ENCODE data around the gene SMCO2.

SMCO2 gene

DNA sequence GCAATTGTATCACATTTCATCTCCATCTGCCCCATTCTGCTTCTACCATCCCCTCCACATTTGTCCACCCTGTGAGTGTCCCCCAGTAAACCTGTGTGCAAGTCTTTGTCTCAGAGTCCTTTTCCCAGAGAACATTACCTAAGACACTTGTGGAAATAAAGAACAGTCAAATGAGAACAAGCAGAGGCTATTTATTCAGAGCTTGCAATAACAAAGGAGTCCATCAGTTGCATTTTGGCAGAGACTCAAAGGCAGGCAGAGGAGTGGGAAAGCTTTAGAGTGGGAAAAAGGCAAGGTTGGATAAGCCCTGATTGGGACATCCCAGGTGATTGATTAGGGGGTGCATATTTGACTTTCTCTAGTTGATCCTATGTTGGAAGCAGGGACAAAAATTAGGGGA lies 59.2 kb downstream of the SMCO2 start:
- no peak overlapping the region for H3K9ac ChIP-seq (ENCODE audit: low read length)
- H3K9me3 ChIP-seq (ENCODE audit: control insufficient read depth, low read length) = peaks cover 4% of the 10 kb centered on the region
- no peaks in the 10 kb centered on the region for H3K36me3 ChIP-seq (ENCODE audit: control insufficient read depth, insufficient read depth, low read length)
- H3K4me1 ChIP-seq (ENCODE audit: control insufficient read depth, insufficient read depth, low read length) = no peaks in the 10 kb centered on the region
- H3K27me3 ChIP-seq (ENCODE audit: control insufficient read depth, insufficient read depth, low read length) = no peaks in the 10 kb centered on the region
- no peak overlapping the region for H3K4me3 ChIP-seq (ENCODE audit: low read length)

DNA sequence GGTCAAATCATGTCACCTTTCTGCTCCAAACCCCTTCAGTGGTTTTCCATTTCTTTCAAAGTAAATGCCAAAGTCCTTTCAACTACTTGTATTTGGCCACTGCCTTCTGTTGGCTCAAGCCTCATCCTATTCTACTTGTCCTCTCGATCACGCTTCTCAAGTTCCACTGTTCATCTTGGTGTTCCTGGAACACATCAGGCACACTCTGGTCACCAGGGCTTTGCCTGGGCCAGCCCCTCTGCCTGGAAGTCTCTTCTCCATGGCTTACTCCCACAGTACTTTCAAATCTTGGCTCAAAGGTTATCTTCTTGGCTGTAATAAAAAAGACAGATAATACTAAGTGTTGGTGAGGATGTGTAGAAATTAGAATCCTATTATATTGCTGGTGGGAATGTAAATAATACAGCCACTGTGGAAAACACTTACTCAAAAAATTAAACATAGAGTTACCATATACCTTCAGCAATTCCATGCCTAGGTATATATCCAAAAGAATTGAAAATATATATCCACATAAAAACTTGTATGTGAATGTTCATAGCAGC lies 60.2 kb downstream of the SMCO2 start:
- no peaks in the 10 kb centered on the region for H3K36me3 ChIP-seq (ENCODE audit: control insufficient read depth, insufficient read depth, low read length)
- H3K9me3 ChIP-seq (ENCODE audit: control insufficient read depth, low read length) = peaks cover 4% of the 10 kb centered on the region
- no peak overlapping the region for H3K9ac ChIP-seq (ENCODE audit: low read length)
- no peaks in the 10 kb centered on the region for H3K27me3 ChIP-seq (ENCODE audit: control insufficient read depth, insufficient read depth, low read length)
- H3K4me3 ChIP-seq (ENCODE audit: low read length) = no peak overlapping the region
- H3K4me1 ChIP-seq (ENCODE audit: control insufficient read depth, insufficient read depth, low read length) = peaks cover 6% of the 10 kb centered on the region

DNA sequence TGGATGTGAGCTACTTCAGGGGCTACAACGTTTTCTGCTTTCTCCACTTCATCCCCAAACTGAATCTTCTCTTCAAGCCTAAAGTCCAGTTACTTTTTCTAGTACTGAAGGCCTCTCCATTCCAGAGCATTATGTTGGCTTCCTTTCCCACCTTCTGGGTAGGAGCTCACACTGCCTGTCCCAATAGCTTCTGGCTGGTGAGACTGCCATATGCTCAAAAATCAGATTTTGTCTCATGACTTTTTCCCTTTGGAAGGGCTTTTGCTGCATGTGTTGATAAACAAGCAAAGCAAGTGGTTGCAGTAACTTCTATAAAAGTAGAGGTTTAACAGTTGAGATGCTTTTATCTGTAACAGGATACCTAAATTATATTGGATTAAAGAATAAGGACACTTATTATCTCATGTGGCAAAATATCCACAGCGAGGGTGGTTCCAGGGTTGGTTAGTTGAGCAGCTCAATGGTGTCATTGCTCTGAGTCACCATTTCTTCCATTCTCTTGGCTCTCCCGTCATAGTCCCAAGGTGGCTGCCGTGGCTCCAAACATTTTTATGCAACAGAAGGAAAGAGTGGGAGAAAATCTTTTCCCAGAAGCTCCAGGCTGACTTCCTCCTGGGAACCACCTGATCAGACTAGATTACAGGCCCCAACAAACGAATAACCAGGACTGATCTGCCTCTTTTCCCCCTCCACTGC lies 62.3 kb downstream of the SMCO2 start:
- Histone ChIP-seq H3K4me1 (ENCODE audit: control insufficient read depth, insufficient read depth, low read length) (peaks cover 7% of the 10 kb centered on the region), H3K27me3 (ENCODE audit: control insufficient read depth, insufficient read depth, low read length) (no peaks in the 10 kb centered on the region), H3K36me3 (ENCODE audit: control insufficient read depth, insufficient read depth, low read length) (no peaks in the 10 kb centered on the region), H3K4me3 (ENCODE audit: low read length) (no peak overlapping the region), H3K9me3 (ENCODE audit: control insufficient read depth, low read length) (peaks cover 4% of the 10 kb centered on the region), H3K9ac (ENCODE audit: low read length) (no peak overlapping the region)

DNA sequence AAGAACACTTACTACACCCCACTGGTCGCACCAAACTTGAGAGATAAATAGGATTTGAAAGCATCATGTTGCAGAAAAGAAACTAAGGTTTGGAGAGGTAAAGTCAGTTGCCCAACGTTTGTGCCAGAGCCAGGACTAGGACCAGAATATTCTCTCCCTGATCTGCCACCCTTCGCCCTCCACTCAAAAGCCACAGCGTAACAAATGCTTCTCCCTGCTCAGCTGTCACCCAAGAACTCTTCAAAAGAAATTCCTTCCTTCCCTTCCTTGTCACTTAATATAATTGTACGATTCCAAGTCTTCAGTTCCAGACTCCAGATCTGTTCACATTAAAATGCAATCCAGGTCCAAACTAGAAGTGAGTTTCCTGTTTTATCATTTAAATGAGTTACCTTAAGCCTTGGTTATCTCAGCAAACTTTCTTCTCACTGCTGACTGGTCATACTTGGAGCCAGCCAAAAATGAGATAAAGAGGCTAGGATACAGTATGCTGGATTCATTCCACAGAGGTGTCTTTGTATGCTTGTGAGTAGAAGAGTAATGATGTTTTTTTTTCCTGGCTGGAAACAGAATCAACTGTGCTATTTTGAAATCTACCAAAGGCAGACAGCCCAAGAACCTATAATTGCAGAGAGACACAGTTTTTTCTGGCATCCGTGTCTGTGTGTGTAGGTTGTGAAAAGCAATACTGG lies 64.6 kb downstream of the SMCO2 start:
- no peak overlapping the region for H3K9ac ChIP-seq (ENCODE audit: low read length)
- H3K27me3 ChIP-seq (ENCODE audit: control insufficient read depth, insufficient read depth, low read length) = no peaks in the 10 kb centered on the region
- no peaks in the 10 kb centered on the region for H3K36me3 ChIP-seq (ENCODE audit: control insufficient read depth, insufficient read depth, low read length)
- H3K9me3 ChIP-seq (ENCODE audit: control insufficient read depth, low read length) = no peaks in the 10 kb centered on the region
- peaks cover 7% of the 10 kb centered on the region for H3K4me1 ChIP-seq (ENCODE audit: control insufficient read depth, insufficient read depth, low read length)
- no peak overlapping the region for H3K4me3 ChIP-seq (ENCODE audit: low read length)

DNA sequence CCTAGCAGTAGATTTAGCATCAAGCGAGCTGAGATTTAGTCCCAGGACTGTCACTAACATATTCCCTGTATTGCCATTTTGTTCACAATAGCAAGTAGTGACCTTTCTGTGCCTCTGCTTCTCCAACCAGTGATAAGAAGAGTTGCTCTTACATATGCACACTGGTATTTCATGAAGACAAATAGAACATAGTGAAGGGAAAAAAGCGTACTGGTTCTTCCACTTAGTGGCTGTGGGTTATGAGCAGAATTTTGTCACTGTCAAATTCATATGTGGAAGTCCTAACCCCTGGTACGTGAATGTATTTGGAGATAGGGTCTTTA lies 65.1 kb downstream of the SMCO2 start:
- peaks cover 7% of the 10 kb centered on the region for H3K4me1 ChIP-seq (ENCODE audit: control insufficient read depth, insufficient read depth, low read length)
- no peak overlapping the region for H3K4me3 ChIP-seq (ENCODE audit: low read length)
- H3K9ac ChIP-seq (ENCODE audit: low read length) = no peak overlapping the region
- H3K27me3 ChIP-seq (ENCODE audit: control insufficient read depth, insufficient read depth, low read length) = no peaks in the 10 kb centered on the region
- no peaks in the 10 kb centered on the region for H3K36me3 ChIP-seq (ENCODE audit: control insufficient read depth, insufficient read depth, low read length)
- H3K9me3 ChIP-seq (ENCODE audit: control insufficient read depth, low read length) = no peaks in the 10 kb centered on the region

DNA sequence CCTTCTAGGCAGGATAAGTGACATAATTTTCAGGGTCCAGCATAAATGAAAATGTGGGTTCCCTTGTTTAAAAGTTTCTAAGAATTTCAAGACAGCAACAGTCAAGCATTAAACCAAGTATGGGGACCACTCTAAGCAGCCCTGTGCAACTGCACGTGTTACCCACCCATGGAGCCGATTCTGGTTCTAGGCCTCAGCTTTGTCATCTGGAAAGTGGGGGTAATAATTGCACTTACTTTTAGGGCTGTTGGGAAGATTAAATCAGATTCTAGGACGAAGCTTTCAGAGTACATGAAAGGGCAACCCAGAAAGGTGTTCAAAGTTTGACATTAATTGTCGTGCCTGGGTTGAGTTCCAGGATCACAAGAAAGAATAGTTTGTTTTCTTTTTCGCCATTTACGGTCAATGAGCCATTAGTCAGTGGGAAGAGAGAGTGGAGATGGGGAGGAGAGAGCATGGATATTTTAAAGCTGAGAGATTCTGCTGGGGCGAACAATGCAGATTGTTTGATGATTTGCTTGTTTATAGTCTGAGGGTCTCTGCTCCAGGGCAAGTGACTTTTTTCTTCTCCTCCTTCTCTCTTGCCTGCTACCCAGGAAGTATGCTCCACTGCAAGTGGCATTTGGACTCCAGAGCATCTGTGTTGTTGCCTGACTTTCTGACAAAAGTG lies 66.8 kb downstream of the SMCO2 start:
- H3K4me1 ChIP-seq (ENCODE audit: control insufficient read depth, insufficient read depth, low read length) = peaks cover 7% of the 10 kb centered on the region
- no peaks in the 10 kb centered on the region for H3K9me3 ChIP-seq (ENCODE audit: control insufficient read depth, low read length)
- no peak overlapping the region for H3K4me3 ChIP-seq (ENCODE audit: low read length)
- H3K9ac ChIP-seq (ENCODE audit: low read length) = no peak overlapping the region
- H3K36me3 ChIP-seq (ENCODE audit: control insufficient read depth, insufficient read depth, low read length) = no peaks in the 10 kb centered on the region
- no peaks in the 10 kb centered on the region for H3K27me3 ChIP-seq (ENCODE audit: control insufficient read depth, insufficient read depth, low read length)

DNA sequence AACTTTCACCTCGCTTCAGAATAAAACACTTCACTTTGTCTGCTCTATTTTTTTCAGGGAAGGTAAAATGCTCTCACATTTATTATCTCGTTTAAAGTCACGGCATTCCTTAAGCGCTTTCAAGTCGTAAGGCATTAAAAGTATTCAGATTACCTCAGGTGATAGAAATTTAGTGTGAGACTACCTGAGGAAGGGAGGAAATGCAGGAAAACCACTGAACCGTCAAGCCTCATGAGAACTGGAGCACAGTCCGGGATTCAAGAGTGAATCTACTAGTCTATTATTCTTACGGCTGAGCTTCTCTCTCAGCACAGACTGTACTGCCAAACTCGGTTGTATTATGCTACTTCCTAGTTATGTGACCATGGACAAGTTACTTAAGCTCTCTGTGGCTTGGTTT lies 69.1 kb downstream of the SMCO2 start:
- no peaks in the 10 kb centered on the region for H3K36me3 ChIP-seq (ENCODE audit: control insufficient read depth, insufficient read depth, low read length)
- no peak overlapping the region for H3K4me3 ChIP-seq (ENCODE audit: low read length)
- H3K27me3 ChIP-seq (ENCODE audit: control insufficient read depth, insufficient read depth, low read length) = no peaks in the 10 kb centered on the region
- peaks cover 7% of the 10 kb centered on the region for H3K4me1 ChIP-seq (ENCODE audit: control insufficient read depth, insufficient read depth, low read length)
- no peak overlapping the region for H3K9ac ChIP-seq (ENCODE audit: low read length)
- H3K9me3 ChIP-seq (ENCODE audit: control insufficient read depth, low read length) = no peaks in the 10 kb centered on the region

DNA sequence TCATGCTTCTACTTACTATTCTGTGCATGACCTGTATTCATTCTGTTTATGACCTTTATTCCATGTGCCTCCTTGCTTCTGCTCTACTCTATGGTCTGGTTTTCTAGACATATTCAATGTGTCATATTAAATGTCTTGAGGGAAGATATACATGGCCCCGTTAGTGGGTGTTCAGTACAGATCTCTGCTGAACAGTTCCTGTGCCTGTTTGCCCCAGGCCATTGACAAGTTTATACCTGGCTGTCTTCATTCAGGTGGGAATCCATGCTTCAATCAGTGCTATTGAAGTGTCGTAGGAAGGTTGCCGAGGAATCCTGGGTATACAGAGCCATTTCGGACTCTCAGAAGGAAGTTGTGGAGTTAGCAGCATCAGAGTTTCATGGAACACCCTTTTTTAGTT lies 70.1 kb downstream of the SMCO2 start:
- Histone ChIP-seq H3K9me3 (ENCODE audit: control insufficient read depth, low read length) (no peaks in the 10 kb centered on the region), H3K4me3 (ENCODE audit: low read length) (no peak overlapping the region), H3K27me3 (ENCODE audit: control insufficient read depth, insufficient read depth, low read length) (no peaks in the 10 kb centered on the region), H3K4me1 (ENCODE audit: control insufficient read depth, insufficient read depth, low read length) (peaks cover 1% of the 10 kb centered on the region), H3K36me3 (ENCODE audit: control insufficient read depth, insufficient read depth, low read length) (no peaks in the 10 kb centered on the region), H3K9ac (ENCODE audit: low read length) (no peak overlapping the region)

DNA sequence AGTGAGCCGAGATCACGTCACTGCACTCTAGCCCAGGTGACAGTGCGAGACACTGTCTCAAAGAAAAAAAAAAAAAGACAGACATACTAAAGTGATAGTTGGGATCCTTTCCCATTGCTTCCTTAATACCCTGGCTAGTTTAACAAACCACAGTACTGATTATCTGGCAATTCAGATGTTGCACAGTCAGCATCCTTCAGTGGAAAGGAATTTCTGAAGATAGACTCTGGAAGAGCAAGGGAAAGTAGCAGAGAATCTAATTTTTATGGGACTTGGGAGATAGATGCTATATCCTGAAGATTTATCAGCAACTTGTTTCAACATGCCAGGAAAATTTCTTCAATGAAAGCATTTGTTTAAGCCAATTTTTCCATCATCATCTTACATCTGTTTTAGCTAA lies 71.0 kb downstream of the SMCO2 start:
- H3K4me1 ChIP-seq (ENCODE audit: control insufficient read depth, insufficient read depth, low read length) = no peaks in the 10 kb centered on the region
- H3K9ac ChIP-seq (ENCODE audit: low read length) = no peak overlapping the region
- H3K4me3 ChIP-seq (ENCODE audit: low read length) = no peak overlapping the region
- H3K27me3 ChIP-seq (ENCODE audit: control insufficient read depth, insufficient read depth, low read length) = no peaks in the 10 kb centered on the region
- no peaks in the 10 kb centered on the region for H3K36me3 ChIP-seq (ENCODE audit: control insufficient read depth, insufficient read depth, low read length)
- no peaks in the 10 kb centered on the region for H3K9me3 ChIP-seq (ENCODE audit: control insufficient read depth, low read length)

DNA sequence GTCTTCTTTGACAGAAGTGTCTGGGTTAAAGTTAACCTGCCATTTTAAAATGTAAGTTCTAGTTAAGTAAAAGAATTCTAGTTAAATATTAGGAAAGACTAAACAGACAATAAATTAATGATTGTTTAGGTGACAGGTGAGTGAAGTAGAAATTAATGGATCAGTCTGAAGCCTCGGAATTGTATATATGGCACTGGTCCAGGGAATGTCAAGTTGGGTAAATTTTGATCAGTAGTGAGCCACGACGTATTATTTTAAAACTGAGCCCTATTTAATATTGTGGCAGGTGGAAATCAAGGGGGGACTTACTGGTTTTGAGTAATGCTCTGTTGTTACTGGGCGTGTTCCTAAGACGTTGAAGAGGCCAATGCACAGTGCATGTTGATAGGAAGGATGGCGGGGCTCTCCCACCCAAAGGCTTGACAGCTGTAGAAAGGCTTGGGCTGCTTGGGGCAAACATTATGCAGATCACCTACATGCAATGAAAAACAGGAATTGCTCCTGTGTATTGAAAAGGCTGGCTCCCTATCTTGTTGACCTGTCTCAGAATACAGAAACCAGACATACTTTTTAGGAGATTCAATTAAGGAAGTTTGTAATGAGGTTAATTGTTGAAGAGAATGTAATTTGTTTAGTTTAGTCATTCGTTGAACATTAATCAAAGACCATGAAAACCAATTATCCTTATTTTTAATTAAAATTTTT lies 71.6 kb downstream of the SMCO2 start:
- Histone ChIP-seq H3K4me1 (ENCODE audit: control insufficient read depth, insufficient read depth, low read length) (peaks cover 2% of the 10 kb centered on the region), H3K36me3 (ENCODE audit: control insufficient read depth, insufficient read depth, low read length) (no peaks in the 10 kb centered on the region), H3K9me3 (ENCODE audit: control insufficient read depth, low read length) (no peaks in the 10 kb centered on the region), H3K4me3 (ENCODE audit: low read length) (no peak overlapping the region), H3K27me3 (ENCODE audit: control insufficient read depth, insufficient read depth, low read length) (no peaks in the 10 kb centered on the region), H3K9ac (ENCODE audit: low read length) (no peak overlapping the region)

DNA sequence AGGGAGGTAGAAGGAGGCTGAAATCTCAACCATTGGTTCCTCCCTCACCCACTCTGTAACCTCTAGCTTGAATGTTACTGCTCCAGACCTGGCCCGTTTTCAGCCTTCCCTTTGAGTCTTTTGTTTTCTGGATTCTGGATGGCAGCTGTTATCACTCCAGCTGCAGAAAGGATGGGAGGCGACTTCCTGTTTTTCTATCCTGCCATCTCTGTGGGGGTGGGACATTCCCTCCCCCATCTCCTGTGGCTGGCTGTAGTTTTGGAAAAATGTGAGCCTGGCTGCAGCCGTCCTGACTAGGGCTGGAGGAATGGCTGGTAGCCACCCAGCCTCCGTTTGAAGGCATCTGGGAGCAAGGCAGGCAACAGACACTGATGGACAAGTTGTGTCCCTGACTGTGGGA lies 74.5 kb downstream of the SMCO2 start:
- Histone ChIP-seq H3K4me1 (ENCODE audit: control insufficient read depth, insufficient read depth, low read length) (peaks cover 6% of the 10 kb centered on the region), H3K9ac (ENCODE audit: low read length) (no peak overlapping the region), H3K27me3 (ENCODE audit: control insufficient read depth, insufficient read depth, low read length) (no peaks in the 10 kb centered on the region), H3K36me3 (ENCODE audit: control insufficient read depth, insufficient read depth, low read length) (no peaks in the 10 kb centered on the region), H3K4me3 (ENCODE audit: low read length) (no peak overlapping the region), H3K9me3 (ENCODE audit: control insufficient read depth, low read length) (no peaks in the 10 kb centered on the region)

DNA sequence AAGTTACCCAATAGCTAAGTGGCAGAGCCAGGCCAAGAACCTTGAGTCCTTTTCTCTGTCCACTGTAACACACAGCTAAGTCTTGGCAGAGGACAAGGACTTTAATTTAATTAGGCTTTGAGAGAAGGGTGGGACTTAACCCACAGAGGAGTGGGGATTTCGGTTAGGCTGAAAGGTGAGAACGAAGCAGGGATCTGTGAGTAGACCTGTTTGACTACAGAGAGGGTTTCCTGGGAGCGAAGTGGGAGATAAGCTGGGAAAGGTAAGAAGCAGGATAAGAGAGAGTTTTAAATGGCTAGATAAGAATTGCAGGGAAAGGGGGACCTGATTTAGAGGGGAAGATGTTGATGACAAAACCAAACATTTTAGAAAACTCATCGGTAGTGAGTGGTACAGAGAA lies 75.4 kb downstream of the SMCO2 start:
- Histone ChIP-seq H3K27me3 (ENCODE audit: control insufficient read depth, insufficient read depth, low read length) (no peaks in the 10 kb centered on the region), H3K4me3 (ENCODE audit: low read length) (no peak overlapping the region), H3K9ac (ENCODE audit: low read length) (no peak overlapping the region), H3K9me3 (ENCODE audit: control insufficient read depth, low read length) (no peaks in the 10 kb centered on the region), H3K4me1 (ENCODE audit: control insufficient read depth, insufficient read depth, low read length) (peaks cover 6% of the 10 kb centered on the region), H3K36me3 (ENCODE audit: control insufficient read depth, insufficient read depth, low read length) (no peaks in the 10 kb centered on the region)

Measured in mucosa of stomach (tissue), 1 donor.